ENCODE results near the gene EYA3.

DNA sequence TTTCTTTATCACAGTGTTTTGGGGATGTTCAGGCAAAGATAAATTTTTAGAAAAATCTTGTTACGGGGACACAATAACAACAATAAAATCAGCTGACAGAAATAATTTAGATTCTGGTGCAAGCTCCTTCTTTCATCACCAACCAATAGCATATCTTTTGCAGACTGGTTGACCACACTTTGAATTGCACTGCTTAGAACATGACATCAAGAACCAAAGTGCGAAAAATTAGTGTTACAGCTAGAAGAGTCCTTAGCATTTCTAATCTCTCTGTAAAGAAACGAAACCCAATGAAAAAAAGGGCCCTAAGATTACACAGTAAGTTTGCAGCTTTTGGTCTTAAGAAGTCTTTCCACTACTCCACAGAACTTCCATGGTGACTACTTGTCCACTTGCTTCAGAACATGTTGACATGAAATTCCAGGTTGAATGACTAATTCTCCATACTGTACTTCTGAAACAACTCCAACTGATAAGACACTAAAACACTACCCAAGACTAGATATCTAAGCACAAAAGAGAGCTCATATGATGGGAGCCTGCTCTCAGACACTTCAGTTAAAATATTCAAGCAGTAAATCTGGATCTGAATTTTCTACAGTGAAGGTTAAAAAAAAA is 97.4 kb downstream of the EYA3 start:
- TF ChIP-seq, protein P1, sequence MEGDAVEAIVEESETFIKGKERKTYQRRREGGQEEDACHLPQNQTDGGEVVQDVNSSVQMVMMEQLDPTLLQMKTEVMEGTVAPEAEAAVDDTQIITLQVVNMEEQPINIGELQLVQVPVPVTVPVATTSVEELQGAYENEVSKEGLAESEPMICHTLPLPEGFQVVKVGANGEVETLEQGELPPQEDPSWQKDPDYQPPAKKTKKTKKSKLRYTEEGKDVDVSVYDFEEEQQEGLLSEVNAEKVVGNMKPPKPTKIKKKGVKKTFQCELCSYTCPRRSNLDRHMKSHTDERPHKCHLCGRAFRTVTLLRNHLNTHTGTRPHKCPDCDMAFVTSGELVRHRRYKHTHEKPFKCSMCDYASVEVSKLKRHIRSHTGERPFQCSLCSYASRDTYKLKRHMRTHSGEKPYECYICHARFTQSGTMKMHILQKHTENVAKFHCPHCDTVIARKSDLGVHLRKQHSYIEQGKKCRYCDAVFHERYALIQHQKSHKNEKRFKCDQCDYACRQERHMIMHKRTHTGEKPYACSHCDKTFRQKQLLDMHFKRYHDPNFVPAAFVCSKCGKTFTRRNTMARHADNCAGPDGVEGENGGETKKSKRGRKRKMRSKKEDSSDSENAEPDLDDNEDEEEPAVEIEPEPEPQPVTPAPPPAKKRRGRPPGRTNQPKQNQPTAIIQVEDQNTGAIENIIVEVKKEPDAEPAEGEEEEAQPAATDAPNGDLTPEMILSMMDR (conservative IDR thresholded peaks at IDR 0.05) = no peak
- no peak for TF ChIP-seq ZFX (IDR thresholded peaks at IDR 0.05)
